H9 (cell line): Measurements from ENCODE around the gene OTOGL. TPM values are rescaled to one million over a fixed set of nuclear protein-coding genes. Genes with fewer than 3 reads are reported as not detected.
"Not testable (repeated sequence)": the region's sequence is repeated elsewhere in the genome, so short reads cannot be mapped to it uniquely, and the experiment has no call there.

Experiments used
- DNase-seq: peaks from one replicate; pipeline ENCODE4 v3.0.0-alpha.2; 2017
- H2AFZ ChIP-seq: one replicate; pipeline ENCODE4 v1.6.1; 2013; ENCODE audit warnings: mild to moderate bottlenecking, low read length, control low read depth, moderate library complexity
- H2AK5ac ChIP-seq: 2 replicates; pipeline ENCODE4 v1.6.1; 2013; ENCODE audit warnings: low read length, control low read depth, mixed read lengths; ENCODE audit not compliant: insufficient read length
- H2BK120ac ChIP-seq: one replicate; pipeline ENCODE4 v1.6.1; 2013; ENCODE audit warnings: low read depth, mild to moderate bottlenecking, low read length, control low read depth, inconsistent platforms; ENCODE audit not compliant: poor library complexity, severe bottlenecking
- H2BK12ac ChIP-seq: 2 replicates; pipeline ENCODE4 v1.6.1; 2013; ENCODE audit warnings: low read length, control low read depth, mixed read lengths, low read depth; ENCODE audit not compliant: insufficient read length
- H2BK15ac ChIP-seq: 2 replicates; pipeline ENCODE4 v1.6.1; 2013; ENCODE audit warnings: low read depth, low read length, control low read depth
- H2BK20ac ChIP-seq: one replicate; pipeline ENCODE4 v1.6.1; 2013; ENCODE audit warnings: low read depth, mild to moderate bottlenecking, low read length, control low read depth, inconsistent platforms; ENCODE audit not compliant: poor library complexity, severe bottlenecking
- H2BK5ac ChIP-seq: 2 replicates; pipeline ENCODE4 v1.6.1; 2013; ENCODE audit warnings: low read length, control low read depth, mixed read lengths; ENCODE audit not compliant: insufficient read length
- H3K14ac ChIP-seq: 2 replicates; pipeline ENCODE4 v1.6.1; 2013; ENCODE audit warnings: low read length, control low read depth; ENCODE audit not compliant: insufficient read depth
- H3K18ac ChIP-seq: 2 replicates; pipeline ENCODE4 v1.6.1; 2013; ENCODE audit warnings: low read depth, mild to moderate bottlenecking, mixed read lengths, low read length, control low read depth; ENCODE audit not compliant: insufficient read length
- H3K23ac ChIP-seq: 2 replicates; pipeline ENCODE4 v1.6.1; 2013; ENCODE audit warnings: low read length, control low read depth, mixed read lengths, low read depth; ENCODE audit not compliant: insufficient read length
- H3K23me2 ChIP-seq: 2 replicates; pipeline ENCODE4 v1.6.1; 2013; ENCODE audit warnings: low read depth, mild to moderate bottlenecking, mixed read lengths, low read length, control low read depth; ENCODE audit not compliant: insufficient read length, poor library complexity, severe bottlenecking
- H3K27ac ChIP-seq: 2 replicates; pipeline ENCODE4 v1.5.1; 2013; ENCODE audit warnings: low read length, control low read depth, mixed read lengths, low read depth; ENCODE audit not compliant: insufficient read length
- H3K27me3 ChIP-seq: 2 replicates; pipeline ENCODE4 v1.6.1; 2013; ENCODE audit warnings: low read length, control low read depth, inconsistent platforms; ENCODE audit not compliant: insufficient read depth
- H3K4ac ChIP-seq: 2 replicates; pipeline ENCODE4 v1.6.1; 2013; ENCODE audit warnings: low read depth, mild to moderate bottlenecking, control low read depth, inconsistent platforms, low read length, moderate library complexity
- H3K4me1 ChIP-seq: 2 replicates; pipeline ENCODE4 v1.6.1; 2013; ENCODE audit warnings: low read length, control low read depth, inconsistent platforms; ENCODE audit not compliant: insufficient read depth
- H3K4me2 ChIP-seq: 2 replicates; pipeline ENCODE4 v1.6.1; 2013; ENCODE audit warnings: low read length, control low read depth, mixed read lengths; ENCODE audit not compliant: insufficient read length, insufficient read depth
- H3K56ac ChIP-seq: 2 replicates; pipeline ENCODE4 v1.6.1; 2013; ENCODE audit warnings: low read depth, mild to moderate bottlenecking, mixed read lengths, low read length, control low read depth; ENCODE audit not compliant: insufficient read length
- H3K79me1 ChIP-seq: 2 replicates; pipeline ENCODE4 v1.6.1; 2013; ENCODE audit warnings: low read depth, mild to moderate bottlenecking, moderate library complexity, low read length, control low read depth, inconsistent platforms; ENCODE audit not compliant: insufficient read depth, poor library complexity, severe bottlenecking
- H3K79me2 ChIP-seq: 2 replicates; pipeline ENCODE4 v1.6.1; 2013; ENCODE audit warnings: low read length, control low read depth, inconsistent platforms; ENCODE audit not compliant: insufficient read depth
- H3K9ac ChIP-seq: 2 replicates; pipeline ENCODE4 v1.6.1; 2013; ENCODE audit warnings: low read length, control low read depth, mixed read lengths; ENCODE audit not compliant: insufficient read length; ENCODE audit errors: extremely low read depth
- H3K9me3 ChIP-seq: one replicate; pipeline ENCODE4 v1.6.1; 2013; ENCODE audit warnings: low read depth, low read length, inconsistent platforms; ENCODE audit not compliant: control insufficient read depth
- H3T11ph ChIP-seq: one replicate; pipeline ENCODE4 v1.6.1; 2013; ENCODE audit warnings: mild to moderate bottlenecking, low read length, control low read depth, inconsistent platforms
- H4K20me1 ChIP-seq: one replicate; pipeline ENCODE4 v1.6.1; 2013; ENCODE audit not compliant: control insufficient read depth, insufficient read length, insufficient read depth
- H4K5ac ChIP-seq: 2 replicates; pipeline ENCODE4 v1.6.1; 2013; ENCODE audit warnings: low read depth, mild to moderate bottlenecking, mixed read lengths, low read length, control low read depth; ENCODE audit not compliant: insufficient read length
- H4K8ac ChIP-seq: replicated peaks from 2 replicates; pipeline ENCODE4 v1.6.1; 2013; ENCODE audit warnings: low read length, control low read depth, mixed read lengths, low read depth; ENCODE audit not compliant: insufficient read length
- H4K91ac ChIP-seq: 2 replicates; pipeline ENCODE4 v1.6.1; 2013; ENCODE audit warnings: low read depth, mild to moderate bottlenecking, moderate library complexity, mixed read lengths, low read length, control low read depth; ENCODE audit not compliant: insufficient read length
- H3K27ac Mint-ChIP-seq, 3 experiments: 2 replicates in 2 of 3; 3 replicates in 1 of 3; pipeline ENCODE4 v1.8.0; 2020 to 2021; ENCODE audit warnings: mixed read lengths in 3 of 3, mild to moderate bottlenecking in 1 of 3, moderate library complexity in 1 of 3
- H3K27me3 Mint-ChIP-seq: 2 replicates; pipeline ENCODE4 v1.8.0; 2021; ENCODE audit warnings: low read depth, mild to moderate bottlenecking, moderate library complexity, mixed read lengths
- H3K36me3 Mint-ChIP-seq, 3 experiments: 2 replicates in 2 of 3; 3 replicates in 1 of 3; pipeline ENCODE4 v1.8.0; 2020 to 2021; ENCODE audit warnings: low read depth in 3 of 3, mixed read lengths in 3 of 3; ENCODE audit not compliant: insufficient read depth in 1 of 3
- H3K4me1 Mint-ChIP-seq, 2 experiments: 2 replicates each; pipeline ENCODE4 v1.8.0; 2020; ENCODE audit warnings: mixed read lengths in 2 of 2
- H3K4me3 Mint-ChIP-seq, 2 experiments: 2 replicates in 1 of 2; 3 replicates in 1 of 2; pipeline ENCODE4 v1.8.0; 2020 to 2021; ENCODE audit warnings: mild to moderate bottlenecking in 2 of 2, mixed read lengths in 2 of 2, moderate library complexity in 1 of 2
- H3K9me3 Mint-ChIP-seq, 2 experiments: 2 replicates in 1 of 2; 3 replicates in 1 of 2; pipeline ENCODE4 v1.8.0; 2020; ENCODE audit warnings: mild to moderate bottlenecking in 2 of 2, mixed read lengths in 2 of 2, moderate library complexity in 1 of 2
- CTCF ChIP-seq: fragments of 200-600 bp; sonication (generic); conservative IDR thresholded peaks from 3 replicates; pipeline ENCODE4 v1.8.0; 2021; ENCODE audit warnings: antibody characterized with exemption, mild to moderate bottlenecking
- WGBS: extraction: QIAGEN DNeasy Blood & Tissue Kit; methylation state at CpG from one replicate; pipeline ENCODE4 v1.1.7; 2013; ENCODE audit warnings: missing lambda C conversion rate, low lambda C conversion rate, mixed read lengths; ENCODE audit not compliant: insufficient read length; ENCODE audit errors: extremely low coverage; 5-methylcytosine and 5-hydroxymethylcytosine counted together
- total RNA-seq: library from RNA; stranded (reverse); gene quantifications from 2 replicates; pipeline ENCODE4 v1.2.1, GENCODE V29; 2021

The OTOGL gene
- total RNA-seq, 1 experiment from 2014 or later: 0.11 TPM

- no peak overlapping the region for H3K18ac ChIP-seq
- H4K5ac ChIP-seq: no peak overlapping the region
- H3T11ph ChIP-seq: no peak overlapping the region
- no peak for TF ChIP-seq CTCF
- DNase-seq: peak; percentile 28
- no peak overlapping the region for H3K4ac ChIP-seq
- no peaks in the 10 kb centered on the region for H3K79me2 ChIP-seq
- H3K56ac ChIP-seq: no peak overlapping the region
- peaks cover 3% of the 10 kb centered on the region for H3K4me1 ChIP-seq
- H3K27me3 ChIP-seq: no peaks in the 10 kb centered on the region
- Mint-ChIP-seq H3K4me3 (no peak overlapping the region), H3K4me1 (peaks cover 21 to 28% of the 10 kb centered on the region in 2 experiments), H3K27me3 (no peaks in the 10 kb centered on the region), H3K9me3 (no peaks in the 10 kb centered on the region), H3K27ac (no peak overlapping the region; a peak in 1 of 7 replicates), H3K36me3 (no peaks in the 10 kb centered on the region)
- H3K23me2 ChIP-seq: no peaks in the 10 kb centered on the region
- no peak overlapping the region for H2AFZ ChIP-seq
- no peak overlapping the region for H3K23ac ChIP-seq
- WGBS: no CpG with 5 or more reads among the region's 5 CpGs
- H4K8ac ChIP-seq: no peak overlapping the region
- no peak overlapping the region for H2BK12ac ChIP-seq
- H3K79me1 ChIP-seq: no peaks in the 10 kb centered on the region
- no peak overlapping the region for H2BK120ac ChIP-seq
- H3K27ac ChIP-seq: no peak overlapping the region
- H3K9ac ChIP-seq: no peak overlapping the region
- no peak overlapping the region for H4K91ac ChIP-seq
- no peak overlapping the region for H2BK15ac ChIP-seq
- H2AK5ac ChIP-seq: no peak overlapping the region
- no peak overlapping the region for H3K14ac ChIP-seq
- no peak overlapping the region for H2BK5ac ChIP-seq
- no peaks in the 10 kb centered on the region for H3K9me3 ChIP-seq
- no peak overlapping the region for H2BK20ac ChIP-seq
- H4K20me1 ChIP-seq: no peaks in the 10 kb centered on the region
- H3K4me2 ChIP-seq: no peak overlapping the region
Observed at GRCh38 chr12:80217011-80217535, 117.7 kb downstream of the OTOGL start.

GRCh38 chr12:80218925-80219324 is 119.6 kb downstream of the OTOGL start:
- not testable (repeated sequence) for H2BK120ac ChIP-seq, H3K36me3 Mint-ChIP-seq, H3K23me2 ChIP-seq, H3K4me3 Mint-ChIP-seq, H4K5ac ChIP-seq, H4K20me1 ChIP-seq, H2AK5ac ChIP-seq, H3K9me3 ChIP-seq, H3K79me1 ChIP-seq, H2BK12ac ChIP-seq, H3K27me3 Mint-ChIP-seq, H3K14ac ChIP-seq, H4K8ac ChIP-seq, H3K27me3 ChIP-seq, H3K4me2 ChIP-seq, DNase-seq, H3K79me2 ChIP-seq, H3K23ac ChIP-seq, H3T11ph ChIP-seq, H3K9ac ChIP-seq, H3K4me1 ChIP-seq, H2BK5ac ChIP-seq, H2BK15ac ChIP-seq, H2AFZ ChIP-seq, H3K27ac Mint-ChIP-seq, H3K56ac ChIP-seq, H3K9me3 Mint-ChIP-seq, H4K91ac ChIP-seq, H3K27ac ChIP-seq, H3K4ac ChIP-seq, H3K18ac ChIP-seq, H2BK20ac ChIP-seq
- H3K4me1 Mint-ChIP-seq: peaks cover 10 to 12% of the 10 kb centered on the region in 2 experiments
- WGBS: no CpG with 5 or more reads among the region's 5 CpGs
